Fibroblast of mammary gland (primary cell): Measurements from ENCODE around the gene COBL.

ENCODE experiments used
- DNase-seq: peaks from one replicate; pipeline ENCODE4 v3.0.0-alpha.2; 2010; ENCODE audit warnings: low read depth
- H3K4me3 ChIP-seq: 2 replicates; pipeline ENCODE4 v1.5.1; 2011; ENCODE audit warnings: low read depth, mild to moderate bottlenecking, low read length, moderate library complexity; ENCODE audit not compliant: control insufficient read depth
- TF ChIP-seq, protein P1 (sequence below): conservative IDR thresholded peaks from 2 replicates; pipeline ENCODE4 v1.5.1; 2011; ENCODE audit warnings: low read depth, low read length, inconsistent platforms; ENCODE audit not compliant: control insufficient read depth, insufficient read depth

The COBL gene

GRCh38 chr7:51234139-51234538 is 82.5 kb downstream of the COBL start:
- H3K4me3 ChIP-seq, result no peak overlapping the region
- TF ChIP-seq, protein P1, sequence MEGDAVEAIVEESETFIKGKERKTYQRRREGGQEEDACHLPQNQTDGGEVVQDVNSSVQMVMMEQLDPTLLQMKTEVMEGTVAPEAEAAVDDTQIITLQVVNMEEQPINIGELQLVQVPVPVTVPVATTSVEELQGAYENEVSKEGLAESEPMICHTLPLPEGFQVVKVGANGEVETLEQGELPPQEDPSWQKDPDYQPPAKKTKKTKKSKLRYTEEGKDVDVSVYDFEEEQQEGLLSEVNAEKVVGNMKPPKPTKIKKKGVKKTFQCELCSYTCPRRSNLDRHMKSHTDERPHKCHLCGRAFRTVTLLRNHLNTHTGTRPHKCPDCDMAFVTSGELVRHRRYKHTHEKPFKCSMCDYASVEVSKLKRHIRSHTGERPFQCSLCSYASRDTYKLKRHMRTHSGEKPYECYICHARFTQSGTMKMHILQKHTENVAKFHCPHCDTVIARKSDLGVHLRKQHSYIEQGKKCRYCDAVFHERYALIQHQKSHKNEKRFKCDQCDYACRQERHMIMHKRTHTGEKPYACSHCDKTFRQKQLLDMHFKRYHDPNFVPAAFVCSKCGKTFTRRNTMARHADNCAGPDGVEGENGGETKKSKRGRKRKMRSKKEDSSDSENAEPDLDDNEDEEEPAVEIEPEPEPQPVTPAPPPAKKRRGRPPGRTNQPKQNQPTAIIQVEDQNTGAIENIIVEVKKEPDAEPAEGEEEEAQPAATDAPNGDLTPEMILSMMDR, result no peak
- no peak for DNase-seq

GRCh38 chr7:51233374-51233773 is 83.2 kb downstream of the COBL start:
- DNase-seq, result no peak
- TF ChIP-seq, protein P1, result no peak
- H3K4me3 ChIP-seq, result no peak overlapping the region

DNA sequence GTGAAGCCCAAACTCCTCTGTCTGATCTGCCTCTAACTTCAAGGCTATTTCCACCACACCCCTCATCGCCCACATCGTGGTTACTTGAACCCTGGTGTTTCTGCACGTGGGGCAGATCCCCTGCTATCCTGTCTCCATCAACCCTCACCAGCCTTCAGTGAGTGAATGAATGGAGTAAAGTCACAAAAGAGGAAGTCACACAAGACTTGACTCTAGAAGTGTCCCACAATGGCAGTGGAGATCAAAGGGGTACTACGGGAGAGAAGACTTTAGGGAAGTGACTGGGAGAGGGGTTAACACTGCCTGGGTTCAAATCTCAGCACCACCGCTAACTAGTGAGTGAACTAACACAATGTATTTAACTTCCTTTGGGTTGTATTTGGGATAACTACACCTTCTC is 85.9 kb downstream of the COBL start:
- TF ChIP-seq, protein P1, result no peak
- no peak for DNase-seq
- no peak overlapping the region for H3K4me3 ChIP-seq

- H3K4me3 ChIP-seq, result no peak overlapping the region
- TF ChIP-seq, protein P1, result no peak
- no peak for DNase-seq
These were observed 86.3 kb downstream of the COBL start for GRCh38 chr7:51230324-51230625.

DNA sequence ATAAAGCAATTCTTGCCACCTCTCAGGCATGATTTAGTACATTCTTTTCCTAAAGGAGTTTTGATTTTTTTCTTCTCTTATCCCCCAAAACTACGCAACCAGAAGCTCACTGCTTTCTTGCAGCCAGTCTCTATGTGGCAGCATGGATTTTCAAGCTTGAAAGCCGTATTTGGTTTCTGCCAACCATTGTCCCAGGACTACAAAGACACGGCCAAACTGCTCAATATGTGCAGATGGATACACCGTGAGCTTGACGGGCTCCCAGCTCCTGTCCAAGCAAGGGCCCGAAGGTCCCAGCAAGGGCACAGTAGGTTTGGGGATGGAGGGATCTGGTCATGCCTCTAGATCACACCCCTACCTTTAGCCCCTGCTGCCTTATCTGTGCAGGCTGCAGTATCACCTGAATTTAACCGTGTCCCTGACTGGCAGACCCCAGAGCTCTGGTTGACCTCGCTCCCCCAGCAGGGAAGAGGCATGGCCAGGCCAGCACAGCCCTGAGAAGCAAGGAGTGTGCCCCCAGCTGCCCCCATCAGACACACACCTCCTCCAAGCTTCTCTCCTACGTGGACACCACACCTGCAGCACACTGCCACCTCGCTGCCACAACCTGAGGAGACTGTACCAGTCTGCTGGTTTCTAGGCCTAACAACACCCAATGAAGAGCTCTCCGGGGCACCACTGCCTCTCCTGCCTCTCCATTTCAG is 86.8 kb downstream of the COBL start:
- TF ChIP-seq, protein P1, result no peak
- no peak overlapping the region for H3K4me3 ChIP-seq
- DNase-seq, result no peak

DNA sequence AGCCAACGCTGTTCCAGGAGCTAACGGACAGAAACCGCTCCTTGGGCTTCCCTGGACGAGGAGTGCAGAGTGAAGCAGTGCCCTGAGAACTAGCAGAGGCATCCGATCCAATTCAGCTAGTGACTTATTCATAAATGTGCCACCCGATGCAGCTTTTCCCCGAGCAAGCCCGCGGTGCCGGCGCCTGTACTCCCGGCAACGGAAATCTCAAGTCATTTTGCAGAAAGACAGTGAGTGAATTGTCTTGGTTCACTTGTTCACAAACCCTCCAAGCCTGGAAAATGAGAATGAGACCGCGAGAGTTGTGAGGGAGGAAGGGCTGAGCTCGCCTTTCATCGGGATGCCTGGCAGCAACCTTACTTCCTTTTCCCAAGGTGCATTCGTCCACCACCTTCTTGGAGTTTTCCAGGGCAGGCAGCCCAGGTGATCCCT is 87.5 kb downstream of the COBL start:
- TF ChIP-seq, protein P1, result no peak
- no peak overlapping the region for H3K4me3 ChIP-seq
- no peak for DNase-seq
